Endothelial cell of umbilical vein (primary cell): ENCODE results near the gene CSHL1. TPM values are rescaled to one million over a fixed set of nuclear protein-coding genes. Genes with fewer than 3 reads are reported as not detected.

Experiments used
- BruUV-seq: library from RNA; stranded (reverse); fragments of 400-500 nt; replicated peaks from 2 replicates; lab custom pipeline; 2021; lab: Mats Ljungman, UMichigan
- CTCF ChIA-PET: fragments of 300-600, 350-600 bp; sonication (Branson Sonifier 250); formaldehyde crosslinking; loops from one replicate; lab custom pipeline; 2021; ENCODE audit warnings: antibody characterized with exemption, inconsistent platforms; lab: Charles Lee
- POLR2A ChIA-PET: fragments of 300-600, 350-600 bp; sonication (Branson Sonifier 250); formaldehyde crosslinking; loops from one replicate; lab custom pipeline; 2021; ENCODE audit warnings: antibody characterized with exemption, inconsistent platforms; lab: Charles Lee
- DNase-seq: peaks from one replicate; pipeline ENCODE4 v3.0.0-alpha.2; 2011; ENCODE audit warnings: low read depth, low spot score
- FAIRE-seq: peaks from 2 replicates; lab custom pipeline; 2011; peaks lifted over from hg19 to GRCh38; lab: Jason Lieb, UNC
- H2AFZ ChIP-seq: 2 replicates; pipeline ENCODE4 v1.6.0; 2012; ENCODE audit warnings: low read depth, low read length, control low read depth, inconsistent platforms
- H3K27ac ChIP-seq: 2 replicates; pipeline ENCODE4 v1.5.1; 2011; ENCODE audit warnings: low read depth, mild to moderate bottlenecking, control low read depth, low read length, moderate library complexity; ENCODE audit not compliant: insufficient read depth
- H3K27me3 ChIP-seq, 2 experiments: 2 replicates each; pipeline versions ENCODE4 v1.6.0 to v1.6.1; 2011; ENCODE audit warnings: low read length in 2 of 2, mixed read lengths in 1 of 2; ENCODE audit not compliant: control insufficient read depth in 2 of 2, insufficient read depth in 2 of 2
- H3K36me3 ChIP-seq, 2 experiments: 2 replicates in 1 of 2; 3 replicates in 1 of 2; pipeline ENCODE4 v1.5.1; 2011; ENCODE audit warnings: low read length in 2 of 2, mild to moderate bottlenecking in 1 of 2, moderate library complexity in 1 of 2; ENCODE audit not compliant: control insufficient read depth in 2 of 2, insufficient read depth in 2 of 2; ENCODE audit errors: extremely low read depth in 1 of 2
- H3K4me1 ChIP-seq: 3 replicates; pipeline ENCODE4 v1.5.1; 2011; ENCODE audit warnings: mild to moderate bottlenecking, low read length; ENCODE audit not compliant: control insufficient read depth, insufficient read depth; ENCODE audit errors: extremely low read depth
- H3K4me2 ChIP-seq: 2 replicates; pipeline ENCODE4 v1.6.1; 2011; ENCODE audit warnings: low read length, control low read depth, mixed read lengths; ENCODE audit not compliant: insufficient read depth
- H3K4me3 ChIP-seq, 3 experiments: fragments of 200-600 bp in 1 of 3; sonication (generic), shearing (Covaris generic) in 1 of 3; replicated peaks in 1 of 3; 2 replicates each; pipeline ENCODE4 v1.5.1; 2011 to 2016; ENCODE audit warnings: control low read depth in 3 of 3, low read length in 3 of 3, mild to moderate bottlenecking in 2 of 3, inconsistent platforms in 1 of 3, low read depth in 1 of 3, moderate library complexity in 1 of 3; ENCODE audit not compliant: insufficient read depth in 1 of 3
- H3K79me2 ChIP-seq: 2 replicates; pipeline ENCODE4 v1.6.0; 2012; ENCODE audit warnings: low read length, inconsistent platforms; ENCODE audit not compliant: control insufficient read depth, insufficient read depth
- H3K9ac ChIP-seq: replicated peaks from 2 replicates; pipeline ENCODE3; 2011; ENCODE audit warnings: low read length, control low read depth; ENCODE audit not compliant: insufficient read depth; ENCODE audit errors: extremely low read depth
- H3K9me1 ChIP-seq: replicated peaks from 3 replicates; pipeline ENCODE4 v1.6.0; 2011; ENCODE audit warnings: mild to moderate bottlenecking, low read length; ENCODE audit not compliant: control insufficient read depth, insufficient read depth; ENCODE audit errors: extremely low read depth
- H3K9me3 ChIP-seq: replicated peaks from 2 replicates; pipeline ENCODE4 v1.5.1; 2012; ENCODE audit warnings: low read length, inconsistent platforms; ENCODE audit not compliant: control insufficient read depth, insufficient read depth
- H4K20me1 ChIP-seq: replicated peaks from 2 replicates; pipeline ENCODE3; 2011; ENCODE audit warnings: mild to moderate bottlenecking, low read length; ENCODE audit not compliant: control insufficient read depth, insufficient read depth; ENCODE audit errors: extremely low read depth
- EZH2 ChIP-seq: IDR thresholded peaks from 2 replicates; pipeline ENCODE4 v1.6.1; 2012; ENCODE audit warnings: borderline replicate concordance, low read depth, mild to moderate bottlenecking, moderate library complexity, low read length, inconsistent platforms; ENCODE audit not compliant: severe bottlenecking
- FOS ChIP-seq: IDR thresholded peaks from 2 replicates; pipeline ENCODE4 v1.6.1; 2011; ENCODE audit warnings: mild to moderate bottlenecking, low read length, moderate library complexity, borderline replicate concordance; ENCODE audit not compliant: insufficient read depth
- GATA2 ChIP-seq: IDR thresholded peaks from 2 replicates; pipeline ENCODE4 v1.7.0; 2011; ENCODE audit warnings: low read depth, mild to moderate bottlenecking, moderate library complexity, mixed read lengths, low read length; ENCODE audit not compliant: insufficient read length, insufficient read depth
- JUN ChIP-seq: IDR thresholded peaks from 2 replicates; pipeline ENCODE4 v1.6.1; 2011; ENCODE audit warnings: borderline replicate concordance, low read depth; ENCODE audit not compliant: insufficient read length, insufficient read depth
- MAX ChIP-seq: IDR thresholded peaks from 2 replicates; pipeline ENCODE4 v1.6.1; 2011; ENCODE audit not compliant: insufficient read depth, insufficient read length
- MYC ChIP-seq: IDR thresholded peaks from one replicate; pipeline ENCODE4 v1.6.1; 2011; ENCODE audit warnings: mild to moderate bottlenecking, low read depth, low read length
- POLR2A ChIP-seq: IDR thresholded peaks from 2 replicates; pipeline ENCODE4 v1.6.1; 2012; ENCODE audit warnings: low read depth, mild to moderate bottlenecking, control low read depth, low read length
- POLR2AphosphoS5 ChIP-seq: IDR thresholded peaks from 2 replicates; pipeline ENCODE4 v1.6.1; 2012; ENCODE audit warnings: low read depth, mild to moderate bottlenecking, control low read depth, low read length, moderate library complexity; ENCODE audit not compliant: insufficient read depth
- dilution Hi-C: fragments of 300-500 bp; cut with MboI; formaldehyde crosslinking; loops from one replicate; pipeline ENCODE4 v1.15.0; 2019; ENCODE audit warnings: low sequenced_read_pairs; ENCODE audit not compliant: extremely low pct_ligation_motif_present
- intact Hi-C: fragments of 100-400 bp; cut with micrococcal nuclease; formaldehyde crosslinking; loops from one replicate; pipeline ENCODE4 v1.10.0; 2022
- polyA plus RNA-seq, 4 experiments: library from polyadenylated mRNA; depleted of rRNA in 3 of 4; stranded (reverse) in 3 of 4; unstranded in 1 of 4; fragments of >200 nt; gene quantifications; 2 replicates each; pipeline versions ENCODE4 v1.2.1 to v1.2.3, GENCODE V29; 2011 to 2012; ENCODE audit warnings: missing spikeins in 1 of 4
- total RNA-seq: library from RNA; stranded (reverse); gene quantifications from 2 replicates; pipeline ENCODE4 v1.2.3, GENCODE V29; 2021
- TF ChIP-seq, protein P1 (sequence below), 2 donors: IDR thresholded peaks; 1 replicate in 1 of 2; 2 replicates in 1 of 2; pipeline ENCODE4 v1.5.1; 2011; ENCODE audit warnings: low read length in 2 of 2, mild to moderate bottlenecking in 2 of 2, moderate library complexity in 2 of 2, control low read depth in 1 of 2, inconsistent platforms in 1 of 2, low read depth in 1 of 2; ENCODE audit not compliant: insufficient read depth in 1 of 2; ENCODE audit errors: extremely low read depth in 1 of 2

Gene CSHL1
- total and polyA plus RNA-seq, 2 donors (not counting 3 experiments of a cell fraction or from before 2014, with no cell fraction given): not detected

GRCh38 chr17:63944736-63945499, 33.9 kb upstream of the CSHL1 start:
- Histone ChIP-seq H3K9me1 (no peaks in the 10 kb centered on the region), H3K4me2 (no peak overlapping the region), H3K36me3 (no peaks in the 10 kb centered on the region), H2AFZ (no peak overlapping the region), H4K20me1 (no peaks in the 10 kb centered on the region), H3K4me3 (no peak overlapping the region), H3K4me1 (no peaks in the 10 kb centered on the region), H3K79me2 (no peaks in the 10 kb centered on the region), H3K27me3 (no peaks in the 10 kb centered on the region), H3K9ac (no peak overlapping the region), H3K27ac (no peak overlapping the region), H3K9me3 (no peaks in the 10 kb centered on the region)
- intact Hi-C loops: no loop called here
- CTCF ChIA-PET: interaction anchor here (1.5 to 3.0 kb wide), 5 partner anchors 12 to 75 kb away, joined by 7 to 108 read pairs (median 39); partner anchors contain the start of genes GH1 and ICAM2
- POLR2A ChIA-PET: no interaction called here
- no peak for DNase-seq
- TF ChIP-seq, protein P1, sequence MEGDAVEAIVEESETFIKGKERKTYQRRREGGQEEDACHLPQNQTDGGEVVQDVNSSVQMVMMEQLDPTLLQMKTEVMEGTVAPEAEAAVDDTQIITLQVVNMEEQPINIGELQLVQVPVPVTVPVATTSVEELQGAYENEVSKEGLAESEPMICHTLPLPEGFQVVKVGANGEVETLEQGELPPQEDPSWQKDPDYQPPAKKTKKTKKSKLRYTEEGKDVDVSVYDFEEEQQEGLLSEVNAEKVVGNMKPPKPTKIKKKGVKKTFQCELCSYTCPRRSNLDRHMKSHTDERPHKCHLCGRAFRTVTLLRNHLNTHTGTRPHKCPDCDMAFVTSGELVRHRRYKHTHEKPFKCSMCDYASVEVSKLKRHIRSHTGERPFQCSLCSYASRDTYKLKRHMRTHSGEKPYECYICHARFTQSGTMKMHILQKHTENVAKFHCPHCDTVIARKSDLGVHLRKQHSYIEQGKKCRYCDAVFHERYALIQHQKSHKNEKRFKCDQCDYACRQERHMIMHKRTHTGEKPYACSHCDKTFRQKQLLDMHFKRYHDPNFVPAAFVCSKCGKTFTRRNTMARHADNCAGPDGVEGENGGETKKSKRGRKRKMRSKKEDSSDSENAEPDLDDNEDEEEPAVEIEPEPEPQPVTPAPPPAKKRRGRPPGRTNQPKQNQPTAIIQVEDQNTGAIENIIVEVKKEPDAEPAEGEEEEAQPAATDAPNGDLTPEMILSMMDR (IDR thresholded peaks at IDR 0.05; ENCODE audit: extremely low read depth in 1 of 2, insufficient read depth in 1 of 2, low read depth in 1 of 2, low read length in 2 of 2): no peak
- TF ChIP-seq EZH2 (no peak), GATA2 (no peak), POLR2AphosphoS5 (no peak), JUN (no peak), FOS (no peak), MYC (no peak), MAX (no peak), POLR2A (no peak)
- FAIRE-seq: no peak
- no TSS peak for BruUV-seq
- dilution Hi-C loops: no loop called here
